Trophoblast cell (in vitro differentiated cells and primary cell): ENCODE data around the gene EDN1.

Experiments
- DNase-seq, 2 donors: peaks; one replicate each; pipeline ENCODE4 v3.0.0-alpha.2; 2016
- H2AFZ ChIP-seq: 2 replicates; pipeline ENCODE4 v1.6.1; 2013; ENCODE audit warnings: low read length, moderate library complexity, mild to moderate bottlenecking; ENCODE audit not compliant: insufficient read depth, poor library complexity
- H2AK5ac ChIP-seq: 2 replicates; pipeline ENCODE4 v1.6.1; 2013; ENCODE audit warnings: mild to moderate bottlenecking, low read length
- H2BK120ac ChIP-seq: 2 replicates; pipeline ENCODE4 v1.6.1; 2013; ENCODE audit warnings: low read length, mild to moderate bottlenecking, moderate library complexity; ENCODE audit not compliant: insufficient read depth, poor library complexity
- H2BK12ac ChIP-seq: 2 replicates; pipeline ENCODE4 v1.6.1; 2013; ENCODE audit warnings: mild to moderate bottlenecking, low read length, moderate library complexity
- H2BK5ac ChIP-seq: 2 replicates; pipeline ENCODE4 v1.6.1; 2013; ENCODE audit warnings: low read length, low read depth, moderate library complexity, mild to moderate bottlenecking; ENCODE audit not compliant: poor library complexity
- H3K14ac ChIP-seq: 2 replicates; pipeline ENCODE4 v1.6.1; 2013; ENCODE audit warnings: mild to moderate bottlenecking, low read length
- H3K18ac ChIP-seq: 2 replicates; pipeline ENCODE4 v1.6.1; 2013; ENCODE audit warnings: mild to moderate bottlenecking, low read length
- H3K23ac ChIP-seq: 2 replicates; pipeline ENCODE4 v1.6.1; 2013; ENCODE audit warnings: low read length
- H3K27ac ChIP-seq: 2 replicates; pipeline ENCODE4 v1.5.1; 2013; ENCODE audit warnings: low read depth, mild to moderate bottlenecking, inconsistent platforms, low read length, moderate library complexity
- H3K27me3 ChIP-seq: 2 replicates; pipeline ENCODE4 v1.6.1; 2013; ENCODE audit warnings: inconsistent platforms, mild to moderate bottlenecking, low read length, moderate library complexity; ENCODE audit not compliant: insufficient read depth
- H3K36me3 ChIP-seq, 2 experiments: 1 replicate in 1 of 2; 2 replicates in 1 of 2; pipeline ENCODE4 v1.6.1; 2013; ENCODE audit warnings: low read length in 2 of 2, mild to moderate bottlenecking in 2 of 2, moderate library complexity in 1 of 2; ENCODE audit not compliant: insufficient read depth in 2 of 2, control insufficient read depth in 1 of 2
- H3K4ac ChIP-seq: 2 replicates; pipeline ENCODE4 v1.6.1; 2013; ENCODE audit warnings: low read depth, mild to moderate bottlenecking, low read length, moderate library complexity
- H3K4me1 ChIP-seq, 2 experiments: 1 replicate in 1 of 2; 2 replicates in 1 of 2; pipeline ENCODE4 v1.6.1; 2013; ENCODE audit warnings: low read length in 2 of 2, mild to moderate bottlenecking in 2 of 2, moderate library complexity in 1 of 2; ENCODE audit not compliant: insufficient read depth in 2 of 2, control insufficient read depth in 1 of 2
- H3K4me2 ChIP-seq: 2 replicates; pipeline ENCODE4 v1.6.1; 2013; ENCODE audit warnings: inconsistent platforms, mild to moderate bottlenecking, low read length, moderate library complexity
- H3K4me3 ChIP-seq: 2 replicates; pipeline ENCODE4 v1.5.1; 2013; ENCODE audit warnings: mild to moderate bottlenecking, low read depth, low read length, inconsistent platforms
- H3K79me1 ChIP-seq: one replicate; pipeline ENCODE4 v1.6.1; 2013; ENCODE audit warnings: low read length
- H3K79me2 ChIP-seq: 2 replicates; pipeline ENCODE4 v1.6.1; 2013; ENCODE audit warnings: low read length, mild to moderate bottlenecking; ENCODE audit not compliant: control insufficient read depth, insufficient read depth, poor library complexity
- H3K9ac ChIP-seq: 2 replicates; pipeline ENCODE4 v1.6.1; 2013; ENCODE audit warnings: mild to moderate bottlenecking, low read length
- H3K9me3 ChIP-seq: 2 replicates; pipeline ENCODE4 v1.6.1; 2013; ENCODE audit warnings: low read depth, mild to moderate bottlenecking, control low read depth, inconsistent platforms, low read length; ENCODE audit not compliant: insufficient read depth
- H4K12ac ChIP-seq: 2 replicates; pipeline ENCODE4 v1.6.1; 2013; ENCODE audit warnings: low read depth, mild to moderate bottlenecking, low read length, moderate library complexity
- H4K8ac ChIP-seq: 2 replicates; pipeline ENCODE4 v1.6.1; 2013; ENCODE audit warnings: low read depth, mild to moderate bottlenecking, low read length, moderate library complexity
- H4K91ac ChIP-seq: one replicate; pipeline ENCODE4 v1.6.1; 2013; ENCODE audit warnings: low read depth, mild to moderate bottlenecking, low read length, moderate library complexity
- WGBS: extraction: QIAGEN DNeasy Blood & Tissue Kit; methylation state at CpG from one replicate; pipeline ENCODE4 v1.1.7; 2013; ENCODE audit warnings: missing lambda C conversion rate; ENCODE audit not compliant: insufficient read length, insufficient coverage; ENCODE audit errors: extremely low coverage; 5-methylcytosine and 5-hydroxymethylcytosine counted together

EDN1 gene

GRCh38 chr6:12298017-12298978 is 8.1 kb downstream of the EDN1 start:
- Histone ChIP-seq H2BK12ac (no peak overlapping the region), H3K36me3 (peaks cover 4 to 10% of the 10 kb centered on the region in 2 experiments), H3K27me3 (no peaks in the 10 kb centered on the region), H3K27ac (no peak overlapping the region), H3K79me1 (no peaks in the 10 kb centered on the region), H3K4ac (no peak overlapping the region), H3K23ac (no peak overlapping the region), H4K91ac (no peak overlapping the region), H3K9me3 (no peaks in the 10 kb centered on the region), H2AK5ac (no peak overlapping the region), H2BK5ac (no peak overlapping the region), H2BK120ac (no peak overlapping the region), H4K8ac (no peak overlapping the region), H3K79me2 (no peaks in the 10 kb centered on the region), H3K14ac (no peak overlapping the region), H3K18ac (no peak overlapping the region), H3K4me3 (no peak overlapping the region), H3K9ac (no peak overlapping the region), H4K12ac (no peak overlapping the region), H3K4me2 (no peak overlapping the region), H2AFZ (no peak overlapping the region), H3K4me1 (peaks cover 0 to 5% of the 10 kb centered on the region in 2 experiments)
- WGBS = no CpG with 5 or more reads among the region's 7 CpGs
- no peak for DNase-seq

DNA sequence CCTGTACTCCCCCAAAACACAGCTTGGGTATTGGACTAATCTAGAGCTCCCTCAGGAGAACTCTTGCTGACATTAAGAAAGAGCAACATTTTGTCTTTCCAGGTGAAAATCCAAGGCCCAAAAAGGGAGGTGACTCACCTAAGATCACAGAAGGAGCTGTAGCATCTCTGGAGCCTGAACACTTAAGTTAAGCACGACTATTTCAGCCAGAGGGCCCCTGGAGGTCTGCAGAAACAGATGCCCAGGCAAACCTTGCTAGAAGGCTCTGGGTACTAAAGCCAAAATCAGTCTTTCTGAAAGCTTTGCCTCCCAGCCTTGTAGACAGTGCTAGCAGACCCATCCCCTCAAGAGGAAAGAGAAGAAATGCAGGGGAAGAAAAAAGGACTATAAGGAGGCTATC is 8.8 kb downstream of the EDN1 start:
- Histone ChIP-seq H4K91ac (no peak overlapping the region), H3K79me2 (no peaks in the 10 kb centered on the region), H3K23ac (no peak overlapping the region), H3K9me3 (no peaks in the 10 kb centered on the region), H2BK5ac (no peak overlapping the region), H2AFZ (no peak overlapping the region), H4K12ac (no peak overlapping the region), H3K4me1 (peaks cover 0 to 4% of the 10 kb centered on the region in 2 experiments), H2BK12ac (no peak overlapping the region), H3K4ac (no peak overlapping the region), H4K8ac (no peak overlapping the region), H3K79me1 (no peaks in the 10 kb centered on the region), H3K18ac (no peak overlapping the region), H3K27me3 (no peaks in the 10 kb centered on the region), H2BK120ac (no peak overlapping the region), H3K27ac (no peak overlapping the region), H2AK5ac (no peak overlapping the region), H3K36me3 (peaks cover 4 to 8% of the 10 kb centered on the region in 2 experiments), H3K4me2 (no peak overlapping the region), H3K9ac (no peak overlapping the region), H3K4me3 (no peak overlapping the region), H3K14ac (peak overlapping the region; percentile 33)
- no CpG with 5 or more reads among the region's 1 CpG for WGBS
- no peak for DNase-seq

DNA sequence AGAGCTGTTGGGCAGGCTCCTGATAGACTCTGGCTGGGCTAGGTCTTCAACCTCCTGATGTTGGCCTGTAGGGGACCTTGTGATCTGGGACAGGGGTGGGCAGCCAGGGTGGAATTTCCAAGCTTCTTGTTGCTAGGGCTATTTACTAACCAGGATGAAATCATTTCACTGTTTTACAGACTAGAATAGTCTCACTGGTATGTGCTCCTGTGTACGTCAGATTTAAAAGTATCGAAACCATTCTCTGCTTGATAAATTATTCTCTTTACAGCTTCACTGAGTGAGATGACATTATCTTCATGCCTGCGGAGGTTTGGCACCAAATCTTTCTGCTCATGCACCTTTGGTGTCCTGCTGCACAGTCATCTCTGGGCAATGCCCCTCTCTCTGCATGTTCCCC is 10.9 kb downstream of the EDN1 start:
- Histone ChIP-seq H3K9me3 (no peaks in the 10 kb centered on the region), H2BK5ac (no peak overlapping the region), H4K91ac (no peak overlapping the region), H3K4ac (no peak overlapping the region), H2AFZ (no peak overlapping the region), H3K23ac (no peak overlapping the region), H2AK5ac (no peak overlapping the region), H3K36me3 (peaks cover under 1 to 5% of the 10 kb centered on the region in 2 experiments), H2BK12ac (no peak overlapping the region), H4K8ac (no peak overlapping the region), H3K4me1 (peaks cover 0 to 2% of the 10 kb centered on the region in 2 experiments), H3K79me2 (no peaks in the 10 kb centered on the region), H3K4me3 (no peak overlapping the region), H3K27me3 (no peaks in the 10 kb centered on the region), H2BK120ac (no peak overlapping the region), H3K79me1 (no peaks in the 10 kb centered on the region), H3K18ac (no peak overlapping the region), H3K4me2 (no peak overlapping the region), H3K9ac (no peak overlapping the region), H4K12ac (no peak overlapping the region), H3K27ac (no peak overlapping the region), H3K14ac (no peak overlapping the region)
- WGBS = no CpG with 5 or more reads among the region's 3 CpGs
- DNase-seq = no peak

GRCh38 chr6:12304487-12304886 is 14.3 kb downstream of the EDN1 start:
- Histone ChIP-seq H2BK12ac (no peak overlapping the region), H3K27me3 (no peaks in the 10 kb centered on the region), H3K14ac (no peak overlapping the region), H3K4me1 (no peaks in the 10 kb centered on the region), H3K4me3 (no peak overlapping the region), H4K91ac (no peak overlapping the region), H3K4ac (no peak overlapping the region), H2AK5ac (no peak overlapping the region), H4K8ac (no peak overlapping the region), H3K79me1 (no peaks in the 10 kb centered on the region), H3K27ac (no peak overlapping the region), H3K4me2 (no peak overlapping the region), H3K9ac (no peak overlapping the region), H3K36me3 (no peaks in the 10 kb centered on the region), H3K9me3 (no peaks in the 10 kb centered on the region), H3K23ac (no peak overlapping the region), H3K79me2 (no peaks in the 10 kb centered on the region), H2AFZ (no peak overlapping the region), H3K18ac (no peak overlapping the region), H2BK5ac (no peak overlapping the region), H2BK120ac (no peak overlapping the region), H4K12ac (no peak overlapping the region)
- DNase-seq = no peak
- no CpG with 5 or more reads among the region's 2 CpGs for WGBS
